ENCODE data around the gene FNDC11. TPM values are rescaled to one million over a fixed set of nuclear protein-coding genes. Genes with fewer than 3 reads are reported as not detected.
"Not testable (repeated sequence)": the region's sequence is repeated elsewhere in the genome, so short reads cannot be mapped to it uniquely, and the experiment has no call there.

The FNDC11 gene, protein sequence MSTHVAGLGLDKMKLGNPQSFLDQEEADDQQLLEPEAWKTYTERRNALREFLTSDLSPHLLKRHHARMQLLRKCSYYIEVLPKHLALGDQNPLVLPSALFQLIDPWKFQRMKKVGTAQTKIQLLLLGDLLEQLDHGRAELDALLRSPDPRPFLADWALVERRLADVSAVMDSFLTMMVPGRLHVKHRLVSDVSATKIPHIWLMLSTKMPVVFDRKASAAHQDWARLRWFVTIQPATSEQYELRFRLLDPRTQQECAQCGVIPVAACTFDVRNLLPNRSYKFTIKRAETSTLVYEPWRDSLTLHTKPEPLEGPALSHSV
- 1.2 and 2.4 TPM in 2 replicates for total RNA-seq

DNA sequence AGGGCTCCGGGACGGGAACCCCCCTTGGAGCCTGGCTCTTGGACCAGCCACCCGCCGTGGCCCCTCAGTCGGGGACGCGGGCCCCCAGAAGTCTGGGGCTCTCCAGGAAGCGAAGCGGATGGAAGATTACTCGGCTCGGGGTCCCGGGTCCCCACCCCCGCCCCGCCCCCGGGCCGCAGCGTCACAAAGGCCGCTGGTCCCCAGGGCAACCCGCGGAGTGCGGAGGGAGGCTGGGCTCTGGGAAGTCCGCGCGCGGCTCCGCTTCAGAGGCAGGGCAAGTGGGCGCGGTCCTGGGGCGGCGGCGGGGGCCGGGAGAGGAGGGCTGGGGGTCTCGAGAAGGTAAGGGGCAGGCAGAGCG lies at the start of gene FNDC11:
TSS of gene FNDC11 (plus strand) at position 227 of the 358 bp plus-strand sequence. CDS start 1,505 bp downstream, outside the sequence.
- DNase-seq, result peak; percentile 55

GRCh38 chr20:63504642-63505041 lies 49.3 kb upstream of the FNDC11 start:
- DNase-seq, result no peak

DNA sequence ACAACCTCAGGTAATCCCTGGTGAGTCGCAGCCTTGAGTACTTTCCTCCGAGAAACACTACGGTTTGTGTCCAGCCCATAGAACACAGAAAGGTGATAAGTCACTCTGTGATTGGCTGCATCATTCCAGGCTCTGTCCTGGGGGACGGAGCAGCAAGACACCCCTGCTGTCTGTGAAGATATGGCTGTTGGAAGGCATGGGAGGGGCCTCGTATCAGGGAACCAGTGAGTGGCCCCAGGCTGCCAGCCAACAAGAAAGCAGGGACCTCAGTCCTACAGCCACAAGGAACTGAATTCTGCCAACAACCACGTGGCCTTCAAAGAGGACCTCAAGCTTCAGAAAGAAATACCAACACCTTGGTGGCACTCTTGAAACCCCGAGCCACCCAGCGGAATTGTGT lies 48.7 kb upstream of the FNDC11 start:
- no peak for DNase-seq

DNA sequence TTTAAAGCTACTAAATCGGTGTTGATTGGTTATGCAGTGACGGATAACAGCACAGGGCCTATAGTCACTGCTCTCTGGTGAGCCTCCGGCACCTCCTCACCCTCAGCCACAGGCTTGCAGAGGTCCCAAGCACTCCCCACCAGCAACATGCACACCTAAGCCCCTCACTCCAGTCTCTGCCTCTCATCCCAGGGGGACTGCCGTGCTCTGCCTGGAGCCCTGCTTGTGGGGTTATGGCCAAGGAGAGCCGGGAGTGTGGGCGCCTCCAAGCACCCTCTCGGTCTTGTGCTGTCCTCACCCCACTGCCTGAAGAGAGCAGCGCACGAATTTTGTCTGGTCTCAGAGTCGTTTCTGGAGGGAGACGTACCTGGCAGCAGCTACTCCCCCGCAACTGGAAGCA lies 48.2 kb upstream of the FNDC11 start:
- DNase-seq, result no peak

DNA sequence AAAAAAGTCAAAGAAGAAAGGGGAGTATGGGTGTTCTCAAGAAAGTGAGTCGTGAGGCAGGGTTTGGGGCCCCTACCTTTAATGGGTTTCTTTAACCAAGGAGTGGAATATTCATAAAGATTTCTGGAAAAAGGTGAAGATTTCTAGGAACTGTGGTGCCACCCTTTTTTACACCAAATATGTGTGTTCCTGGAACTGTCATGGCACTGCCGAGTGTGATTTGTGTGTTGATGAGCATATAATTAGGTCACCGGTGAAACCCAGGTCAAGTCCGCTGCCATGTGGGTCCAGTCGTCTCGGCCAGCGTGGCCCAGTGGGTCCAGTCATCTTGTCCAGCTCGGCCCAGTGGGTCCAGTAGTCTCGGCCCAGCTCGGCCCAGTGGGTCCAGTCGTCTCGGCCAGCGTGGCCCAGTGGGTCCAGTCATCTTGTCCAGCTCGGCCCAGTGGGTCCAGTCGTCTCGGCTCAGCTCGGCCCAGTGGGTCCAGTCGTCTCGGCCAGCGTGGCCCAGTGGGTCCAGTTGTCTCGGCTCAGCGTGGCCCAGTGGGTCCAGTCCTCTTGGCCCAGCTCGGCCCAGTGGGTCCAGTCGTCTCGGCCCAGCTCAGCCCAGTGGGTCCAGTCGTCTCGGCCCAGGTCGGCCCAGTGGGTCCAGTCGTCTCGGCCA lies 46.7 kb upstream of the FNDC11 start:
- DNase-seq, result no peak

- DNase-seq, result no peak
Observed at GRCh38 chr20:63508072-63508768, 45.7 kb upstream of the FNDC11 start.

DNA sequence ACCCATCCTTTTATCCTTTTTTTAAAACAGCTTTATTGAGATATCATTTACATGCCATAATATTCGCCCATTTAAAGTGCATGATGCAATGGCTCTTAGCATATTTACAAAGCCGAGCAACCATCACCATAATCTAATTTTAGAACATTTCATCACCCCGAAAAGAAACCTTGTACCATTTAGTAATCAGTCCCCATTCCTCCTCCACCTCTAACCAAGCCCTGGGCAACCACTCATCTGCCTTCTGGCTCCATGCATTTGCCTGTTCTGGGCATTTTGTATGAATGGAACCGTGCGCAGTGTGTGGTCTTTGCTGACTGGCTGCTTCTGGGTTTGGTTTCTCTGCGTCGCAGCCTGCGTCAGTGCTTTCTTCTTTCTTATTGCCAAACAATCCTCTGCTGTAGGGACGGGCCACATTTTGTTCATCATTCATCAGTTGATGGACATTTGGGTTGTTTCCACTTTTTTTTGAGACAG lies 44.8 kb upstream of the FNDC11 start:
- no peak for DNase-seq

GRCh38 chr20:63513207-63513606 lies 40.8 kb upstream of the FNDC11 start:
- DNase-seq, result no peak

DNA sequence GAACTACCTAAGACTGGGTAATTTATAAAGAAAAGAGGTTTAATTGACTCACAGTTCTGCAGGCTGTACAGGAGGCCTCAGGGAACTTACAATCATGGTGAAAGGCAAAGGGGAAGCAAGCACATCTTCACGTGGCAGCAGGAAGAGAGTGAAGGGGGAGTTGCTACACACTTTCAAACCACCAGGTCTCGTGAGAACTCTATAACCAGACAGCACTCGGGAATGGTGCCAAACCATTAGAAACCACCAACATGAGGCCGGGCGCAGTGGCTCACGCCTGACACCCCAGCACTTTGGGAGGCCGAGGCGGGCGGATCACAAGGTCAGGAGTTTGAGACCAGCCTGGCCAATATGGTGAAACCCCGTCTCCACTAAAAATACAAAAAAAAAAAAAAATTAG lies 39.4 kb upstream of the FNDC11 start:
- DNase-seq, result not testable (repeated sequence)

GRCh38 chr20:63517376-63518309 lies 36.3 kb upstream of the FNDC11 start:
- DNase-seq, result no peak

DNA sequence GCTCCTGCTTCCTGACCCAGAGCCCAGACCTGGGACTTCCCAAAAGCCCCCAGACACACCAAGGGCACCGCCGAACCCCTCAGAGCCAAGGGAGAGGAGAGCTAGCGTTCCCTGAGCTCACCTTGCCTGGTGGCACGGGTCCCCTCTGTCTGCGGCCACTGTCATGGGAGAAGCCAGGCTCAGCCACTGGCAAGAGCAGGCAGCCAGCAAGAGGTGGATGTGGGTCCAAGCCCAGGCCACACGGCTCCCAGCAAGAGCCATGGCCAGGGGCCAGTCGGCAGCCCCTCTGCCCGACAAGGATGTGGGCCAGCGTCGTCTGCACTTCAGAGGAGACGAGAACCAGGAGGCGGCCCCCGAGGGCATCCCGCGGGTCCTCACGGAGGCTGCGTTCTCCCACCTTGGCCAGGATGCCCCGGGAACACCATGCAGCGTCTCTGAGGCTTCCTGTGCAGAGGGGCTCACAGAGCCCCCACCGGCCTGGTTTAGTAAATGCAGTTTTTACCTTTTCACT lies 35.6 kb upstream of the FNDC11 start:
- no peak for DNase-seq

- no peak for DNase-seq
Observed at GRCh38 chr20:63518946-63519667, 34.9 kb upstream of the FNDC11 start.

DNA sequence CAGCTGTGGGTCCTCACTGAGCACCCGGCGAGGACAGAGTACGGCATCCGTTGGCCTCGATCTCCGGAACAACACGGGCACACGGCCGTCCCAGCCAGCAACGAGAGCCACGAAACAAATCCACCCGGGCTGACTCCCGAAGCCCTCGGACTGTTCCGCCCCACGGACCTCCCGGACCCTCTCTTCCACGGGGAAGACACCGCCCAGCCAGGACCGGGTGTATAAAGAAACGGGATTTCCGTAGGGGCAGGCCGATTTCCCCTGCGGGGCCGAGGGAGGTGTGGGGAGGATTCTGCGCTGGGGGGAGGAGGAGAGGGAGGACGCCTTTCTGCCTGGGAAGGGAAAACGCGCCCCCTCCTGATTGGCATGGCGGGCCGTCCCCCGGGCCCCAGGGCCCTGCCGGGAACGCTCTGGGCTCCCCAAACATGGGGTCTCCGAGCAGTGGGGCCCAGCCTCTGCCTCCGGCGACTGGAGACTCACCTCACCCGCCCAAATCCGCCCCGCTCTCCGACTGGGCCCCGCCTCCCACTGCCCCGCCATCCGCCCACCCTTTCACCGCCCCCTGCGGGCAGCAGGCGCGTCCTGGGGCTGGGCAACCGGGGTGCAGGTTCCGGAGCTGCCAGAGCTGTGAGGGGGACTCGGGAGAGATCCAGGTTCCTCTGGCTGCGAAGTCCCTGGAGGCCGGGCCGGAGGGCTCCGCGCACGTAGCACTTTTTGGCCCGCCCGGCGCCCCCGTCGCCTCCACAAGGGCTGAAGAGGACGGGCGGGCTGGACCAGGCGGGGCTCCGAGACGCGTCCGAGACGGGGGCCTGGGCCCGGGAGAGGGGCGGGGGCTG lies 34.1 kb upstream of the FNDC11 start:
- DNase-seq, result peak; percentile 50

- peak; percentile 89 for DNase-seq
Observed at GRCh38 chr20:63520504-63520933, 33.4 kb upstream of the FNDC11 start, which contains the start of gene PPDPF. Gene PPDPF, plus strand, starts transcription at chr20:63520765. Its CDS starts 544 bp downstream, at chr20:63521309.

GRCh38 chr20:63520934-63521601 lies 32.9 kb upstream of the FNDC11 start:
- peak; percentile 57 for DNase-seq

- DNase-seq, result peak; percentile 33
Observed at GRCh38 chr20:63521602-63522001, 32.4 kb upstream of the FNDC11 start.

DNA sequence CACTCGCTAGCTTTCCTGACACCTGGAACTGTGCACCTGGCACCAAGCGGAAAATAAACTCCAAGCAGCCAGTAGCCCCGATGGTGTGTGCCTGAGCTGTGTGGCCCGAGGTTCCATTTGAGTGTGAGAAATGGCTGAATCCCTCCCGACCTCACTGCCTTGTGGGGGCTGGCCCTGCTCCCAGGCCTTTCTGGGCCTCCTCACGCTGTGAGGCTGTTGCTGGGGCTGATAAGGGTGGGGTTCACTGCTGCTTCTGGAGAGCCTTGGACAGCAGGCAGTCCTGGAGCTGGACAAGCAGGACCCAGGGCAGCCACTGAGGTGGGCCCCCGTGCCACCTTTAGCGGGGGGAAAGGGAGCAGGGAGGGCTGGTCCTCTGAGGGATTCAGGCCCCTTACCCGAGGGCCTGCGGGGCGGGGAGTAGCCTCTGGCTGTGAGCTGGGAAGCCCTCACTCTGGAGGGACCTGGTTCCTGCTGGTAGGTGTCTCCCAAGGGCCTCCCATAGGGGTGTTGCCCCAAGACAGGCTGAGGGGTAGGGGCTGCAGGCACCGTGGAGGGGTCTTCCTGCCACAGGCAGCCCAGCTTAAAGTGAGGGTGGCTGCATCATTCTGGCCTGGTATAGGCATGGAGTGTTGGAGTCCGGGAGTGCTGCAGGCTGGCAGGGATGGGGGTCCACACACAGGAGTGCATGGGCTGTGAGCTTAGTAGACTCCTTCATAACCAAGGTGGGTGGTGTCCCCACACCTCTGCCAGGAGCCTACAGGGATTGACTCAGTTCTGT lies 31.7 kb upstream of the FNDC11 start:
- no peak for DNase-seq

DNA sequence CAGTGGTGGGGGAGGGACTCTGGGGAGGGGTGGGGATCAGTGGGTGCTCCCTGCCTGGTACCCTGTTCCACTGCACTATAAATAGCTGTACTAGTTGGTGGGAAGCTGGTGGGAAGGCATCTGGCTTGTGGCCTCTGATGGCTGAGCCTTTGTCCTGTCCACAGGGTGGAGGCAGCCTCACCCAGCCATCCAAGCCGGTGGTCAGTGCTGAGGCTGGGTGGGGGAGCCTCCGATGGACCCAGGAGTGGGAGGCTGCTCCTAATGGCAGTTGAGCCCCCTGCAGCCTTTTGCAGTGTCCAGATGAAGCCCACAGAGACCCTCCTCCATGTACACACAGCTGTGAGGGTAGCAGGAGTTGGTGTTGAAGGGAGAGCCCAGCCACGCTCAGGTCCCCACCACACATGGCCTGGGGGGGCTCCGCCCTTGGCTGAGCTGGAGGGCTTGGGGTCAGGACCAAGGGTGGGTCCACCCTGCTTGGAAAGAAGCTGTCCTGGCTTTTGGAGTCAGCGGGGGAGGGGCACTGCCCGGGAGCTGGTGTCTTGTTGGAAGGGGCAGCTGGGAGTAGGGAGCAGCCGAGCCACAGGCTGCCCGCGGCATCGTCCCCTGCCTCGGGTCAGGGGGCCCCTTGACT lies 30.9 kb upstream of the FNDC11 start:
- DNase-seq, result no peak

Data from dermis blood vessel endothelial cell (primary cell).